OCI-LY1 (cell line): ENCODE data around the gene CXCL17.

Source experiments
- EZH2 ChIP-seq: fragments of 200-600 bp; sonication (generic), shearing (Covaris generic); IDR thresholded peaks from 2 replicates; pipeline ENCODE4 v1.8.0; 2017; ENCODE audit warnings: borderline replicate concordance, mixed run types, mild to moderate bottlenecking, antibody characterized with exemption, low read length, moderate library complexity, mixed read lengths
- TF ChIP-seq, protein P1 (sequence below): fragments of 200-600 bp; sonication (generic), shearing (Covaris generic); IDR thresholded peaks from 2 replicates; pipeline ENCODE4 v1.5.1; 2017; ENCODE audit warnings: mild to moderate bottlenecking, antibody characterized with exemption, low read length, moderate library complexity, mixed read lengths

DNA sequence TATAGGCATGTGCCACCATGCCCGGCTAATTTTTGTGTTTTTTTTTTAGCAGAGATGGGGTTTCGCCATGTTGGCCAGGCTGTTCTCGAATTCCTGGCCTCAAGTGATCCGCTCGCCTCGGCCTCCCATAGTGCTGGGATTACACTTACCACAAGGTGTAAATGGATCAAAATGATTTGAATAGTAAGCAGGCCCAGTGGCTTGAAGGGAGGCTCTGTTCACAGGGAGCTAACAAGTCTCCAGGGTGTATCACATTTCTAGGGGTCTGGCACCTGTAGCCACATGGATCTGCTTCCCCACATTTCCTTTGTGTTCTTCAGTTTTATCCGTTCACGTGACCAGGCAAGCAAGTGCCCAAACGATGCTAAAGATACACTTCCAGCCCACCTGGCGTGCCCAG is 39.2 kb downstream of the CXCL17 start:
- no peak for TF ChIP-seq EZH2
- TF ChIP-seq, protein P1, sequence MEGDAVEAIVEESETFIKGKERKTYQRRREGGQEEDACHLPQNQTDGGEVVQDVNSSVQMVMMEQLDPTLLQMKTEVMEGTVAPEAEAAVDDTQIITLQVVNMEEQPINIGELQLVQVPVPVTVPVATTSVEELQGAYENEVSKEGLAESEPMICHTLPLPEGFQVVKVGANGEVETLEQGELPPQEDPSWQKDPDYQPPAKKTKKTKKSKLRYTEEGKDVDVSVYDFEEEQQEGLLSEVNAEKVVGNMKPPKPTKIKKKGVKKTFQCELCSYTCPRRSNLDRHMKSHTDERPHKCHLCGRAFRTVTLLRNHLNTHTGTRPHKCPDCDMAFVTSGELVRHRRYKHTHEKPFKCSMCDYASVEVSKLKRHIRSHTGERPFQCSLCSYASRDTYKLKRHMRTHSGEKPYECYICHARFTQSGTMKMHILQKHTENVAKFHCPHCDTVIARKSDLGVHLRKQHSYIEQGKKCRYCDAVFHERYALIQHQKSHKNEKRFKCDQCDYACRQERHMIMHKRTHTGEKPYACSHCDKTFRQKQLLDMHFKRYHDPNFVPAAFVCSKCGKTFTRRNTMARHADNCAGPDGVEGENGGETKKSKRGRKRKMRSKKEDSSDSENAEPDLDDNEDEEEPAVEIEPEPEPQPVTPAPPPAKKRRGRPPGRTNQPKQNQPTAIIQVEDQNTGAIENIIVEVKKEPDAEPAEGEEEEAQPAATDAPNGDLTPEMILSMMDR, result no peak
